AG04450 (cell line): ENCODE results near the gene HEXIM1. TPM values are rescaled to one million over a fixed set of nuclear protein-coding genes. Genes with fewer than 3 reads are reported as not detected.

ENCODE experiments used
- CTCF ChIA-PET: fragments of 300-600, 350-600 bp; formaldehyde crosslinking; extraction: SDS; loops from one replicate; lab custom pipeline; 2022; ENCODE audit warnings: antibody characterized with exemption, inconsistent platforms; lab: Charles Lee
- POLR2A ChIA-PET: fragments of 350-600 bp; formaldehyde crosslinking; extraction: SDS; loops from one replicate; lab custom pipeline; 2021; ENCODE audit warnings: antibody characterized with exemption, inconsistent platforms; lab: Yijun Ruan, JAX
- DNase-seq: peaks from one replicate; pipeline ENCODE4 v3.0.0-alpha.2; 2011; ENCODE audit warnings: low read depth, low spot score
- H3K27ac ChIP-seq: one replicate; pipeline ENCODE4 v1.5.1; 2012; ENCODE audit warnings: low read depth, low read length, control low read depth
- H3K27me3 ChIP-seq: one replicate; pipeline ENCODE4 v1.6.0; 2012; ENCODE audit warnings: low read length; ENCODE audit not compliant: control insufficient read depth, insufficient read depth
- H3K4me3 ChIP-seq: 2 replicates; pipeline ENCODE4 v1.5.1; 2011; ENCODE audit warnings: mild to moderate bottlenecking, low read depth, low read length, control low read depth
- H3K9me3 ChIP-seq: 2 replicates; pipeline ENCODE4 v1.5.1; 2012; ENCODE audit warnings: low read length; ENCODE audit not compliant: control insufficient read depth, insufficient read depth
- polyA plus RNA-seq: library from polyadenylated mRNA; depleted of rRNA; stranded (reverse); fragments of >200 nt; gene quantifications from 2 replicates; pipeline ENCODE4 v1.2.3, GENCODE V29; 2011
- TF ChIP-seq, protein P1 (sequence below): IDR thresholded peaks from 2 replicates; pipeline ENCODE4 v1.5.1; 2011; ENCODE audit warnings: low read depth, low read length, control low read depth, inconsistent platforms

HEXIM1 gene
- polyA plus RNA-seq, 1 experiment: 13.2 TPM

DNA sequence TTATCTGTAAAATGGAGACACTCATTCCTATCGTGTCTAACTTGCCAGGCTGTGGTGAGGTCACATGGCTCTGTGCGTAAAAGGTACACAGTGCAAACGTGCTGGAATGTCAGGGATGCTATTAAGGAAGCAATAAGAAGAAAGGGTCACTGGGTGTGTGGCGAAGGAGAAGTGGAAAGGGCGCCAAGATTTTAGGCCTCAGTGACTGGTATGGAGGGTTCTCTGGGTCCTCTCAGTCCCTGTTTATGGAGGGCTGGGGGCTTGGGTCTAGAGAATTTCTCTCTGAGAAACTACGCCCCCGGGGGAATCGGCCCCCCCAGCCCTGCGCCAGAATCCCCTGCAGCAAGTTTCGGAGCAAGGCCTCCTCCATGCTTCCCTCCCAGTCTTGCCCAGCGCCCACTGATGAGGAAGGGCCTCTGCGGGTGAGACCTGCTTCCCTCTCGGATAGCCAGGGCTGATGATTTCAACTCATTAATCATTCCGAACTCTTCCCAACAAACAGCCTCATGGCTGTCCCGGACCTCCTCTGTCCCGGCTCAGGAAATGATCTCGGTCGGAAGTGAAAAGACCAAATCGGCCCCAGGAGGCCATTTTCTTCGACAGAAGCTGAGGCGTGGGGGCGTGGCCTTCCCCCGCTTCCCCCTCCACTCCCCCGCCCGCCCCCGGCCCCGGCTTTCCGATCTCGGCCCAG is 1.2 kb upstream of the HEXIM1 start:
- Histone ChIP-seq H3K27me3 (no peaks in the 10 kb centered on the region), H3K9me3 (no peaks in the 10 kb centered on the region; the same call in 1 of the 2 replicates), H3K4me3 (peak overlapping the region; percentile 73), H3K27ac (peak overlapping the region; percentile 98)
- ChIA-PET CTCF (interaction anchor here (1.8 to 7.3 kb wide), 3 partner anchors 12 to 50 kb away, joined by 20 to 181 read pairs (median 154); partner anchors contain the start of genes ACBD4 and PLCD3), POLR2A (interaction anchor here (0.7 to 7.4 kb wide), 6 partner anchors 12 to 100 kb away, joined by 3 to 399 read pairs (median 48); partner anchors contain the start of genes ACBD4 and HEXIM2)
- TF ChIP-seq, protein P1, sequence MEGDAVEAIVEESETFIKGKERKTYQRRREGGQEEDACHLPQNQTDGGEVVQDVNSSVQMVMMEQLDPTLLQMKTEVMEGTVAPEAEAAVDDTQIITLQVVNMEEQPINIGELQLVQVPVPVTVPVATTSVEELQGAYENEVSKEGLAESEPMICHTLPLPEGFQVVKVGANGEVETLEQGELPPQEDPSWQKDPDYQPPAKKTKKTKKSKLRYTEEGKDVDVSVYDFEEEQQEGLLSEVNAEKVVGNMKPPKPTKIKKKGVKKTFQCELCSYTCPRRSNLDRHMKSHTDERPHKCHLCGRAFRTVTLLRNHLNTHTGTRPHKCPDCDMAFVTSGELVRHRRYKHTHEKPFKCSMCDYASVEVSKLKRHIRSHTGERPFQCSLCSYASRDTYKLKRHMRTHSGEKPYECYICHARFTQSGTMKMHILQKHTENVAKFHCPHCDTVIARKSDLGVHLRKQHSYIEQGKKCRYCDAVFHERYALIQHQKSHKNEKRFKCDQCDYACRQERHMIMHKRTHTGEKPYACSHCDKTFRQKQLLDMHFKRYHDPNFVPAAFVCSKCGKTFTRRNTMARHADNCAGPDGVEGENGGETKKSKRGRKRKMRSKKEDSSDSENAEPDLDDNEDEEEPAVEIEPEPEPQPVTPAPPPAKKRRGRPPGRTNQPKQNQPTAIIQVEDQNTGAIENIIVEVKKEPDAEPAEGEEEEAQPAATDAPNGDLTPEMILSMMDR: no peak
- no peak for DNase-seq

- Histone ChIP-seq H3K9me3 (no peaks in the 10 kb centered on the region; the same call in 1 of the 2 replicates), H3K27ac (peak overlapping the region; percentile 98), H3K27me3 (no peaks in the 10 kb centered on the region), H3K4me3 (peak overlapping the region; percentile 73)
- TF ChIP-seq, protein P1: no peak
- peak; percentile 89 for DNase-seq
- CTCF ChIA-PET: interaction anchor here (0.6 to 7.3 kb wide), 5 partner anchors 13 to 168 kb away, joined by 3 to 181 read pairs (median 51); partner anchors contain the start of genes ACBD4, HEXIM2 and PLCD3
- POLR2A ChIA-PET: interaction anchor here (0.6 to 7.4 kb wide), 43 partner anchors 8 to 1624 kb away, joined by 3 to 399 read pairs (median 6); partner anchors contain the start of genes ACBD4, EFTUD2, HEXIM2 and MAP3K14
These were observed 593 bp upstream of the HEXIM1 start for GRCh38 chr17:45147581-45148182.

DNA sequence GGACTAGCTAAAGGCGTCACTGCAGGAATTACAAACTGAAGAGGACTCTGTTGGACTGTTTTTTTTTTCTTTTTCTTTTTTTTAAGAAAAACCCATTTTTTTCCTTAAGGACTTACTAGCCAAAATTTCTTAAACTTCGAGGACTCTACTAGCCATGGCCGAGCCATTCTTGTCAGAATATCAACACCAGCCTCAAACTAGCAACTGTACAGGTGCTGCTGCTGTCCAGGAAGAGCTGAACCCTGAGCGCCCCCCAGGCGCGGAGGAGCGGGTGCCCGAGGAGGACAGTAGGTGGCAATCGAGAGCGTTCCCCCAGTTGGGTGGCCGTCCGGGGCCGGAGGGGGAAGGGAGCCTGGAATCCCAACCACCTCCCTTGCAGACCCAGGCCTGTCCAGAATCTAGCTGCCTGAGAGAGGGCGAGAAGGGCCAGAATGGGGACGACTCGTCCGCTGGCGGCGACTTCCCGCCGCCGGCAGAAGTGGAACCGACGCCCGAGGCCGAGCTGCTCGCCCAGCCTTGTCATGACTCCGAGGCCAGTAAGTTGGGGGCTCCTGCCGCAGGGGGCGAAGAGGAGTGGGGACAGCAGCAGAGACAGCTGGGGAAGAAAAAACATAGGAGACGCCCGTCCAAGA is 878 bp downstream of the HEXIM1 start:
- Histone ChIP-seq H3K27ac (peak overlapping the region; percentile 57), H3K9me3 (no peaks in the 10 kb centered on the region; the same call in 1 of the 2 replicates), H3K27me3 (no peaks in the 10 kb centered on the region), H3K4me3 (peak overlapping the region; percentile 96)
- CTCF ChIA-PET: interaction anchor here (0.6 to 7.3 kb wide), 21 partner anchors 11 to 283 kb away, joined by 3 to 181 read pairs (median 4); partner anchors contain the start of genes ACBD4, HEXIM2, NMT1 and PLCD3
- POLR2A ChIA-PET: interaction anchor here (0.6 to 7.4 kb wide), 43 partner anchors 9 to 250 kb away, joined by 3 to 399 read pairs (median 6); partner anchors contain the start of genes ACBD4, C1QL1, EFTUD2 and HEXIM2
- TF ChIP-seq, protein P1: peak; percentile 84
- no peak for DNase-seq

GRCh38 chr17:45149669-45150664 is 1.7 kb downstream of the HEXIM1 start:
- no peak for DNase-seq
- POLR2A ChIA-PET: interaction anchor here (0.6 to 7.4 kb wide), 17 partner anchors 10 to 249 kb away, joined by 3 to 399 read pairs (median 13); partner anchors contain the start of genes ACBD4, C1QL1, HEXIM2 and NMT1
- TF ChIP-seq, protein P1: no peak
- Histone ChIP-seq H3K27ac (peak overlapping the region; percentile 57), H3K9me3 (no peaks in the 10 kb centered on the region; the same call in 1 of the 2 replicates), H3K4me3 (peak overlapping the region; percentile 96), H3K27me3 (no peaks in the 10 kb centered on the region)
- CTCF ChIA-PET: interaction anchor here (0.6 to 7.3 kb wide), 15 partner anchors 10 to 284 kb away, joined by 3 to 181 read pairs (median 4); partner anchors contain the start of genes ACBD4, HEXIM2, NMT1 and PLCD3
